Heart left ventricle (tissue), 16 donors: ENCODE measurements around the gene RESP18. TPM values are rescaled to one million over a fixed set of nuclear protein-coding genes. Genes with fewer than 3 reads are reported as not detected.
A peak's percentile ranks its signal among the peaks of the same experiment; 100 is the strongest.

ENCODE experiments used
- ATAC-seq, 4 donors: fragments of 200-7000 bp; cut with Tn5 transposase; one replicate each; pipeline ENCODE4 v1.9.1; 2020 to 2022; ENCODE audit warnings: moderate library complexity in 4 of 4, mild to moderate bottlenecking in 3 of 4, moderate number of reproducible peaks in 1 of 4
- DNase-seq, 5 donors: peaks; one replicate each; pipeline ENCODE4 v3.0.0-alpha.2; 2020
- H3K27ac ChIP-seq, 12 donors: fragments of 200-600 bp; sonication (generic) in 4 of 12; one replicate each; pipeline versions ENCODE4 v1.5.0 to v1.8.0; 2016 to 2022; ENCODE audit warnings: mild to moderate bottlenecking in 2 of 12
- H3K27me3 ChIP-seq, 9 donors: fragments of 200-600 bp; sonication (generic) in 2 of 9; one replicate each; pipeline versions ENCODE4 v1.5.1 to v1.8.0; 2016 to 2022; ENCODE audit warnings: mild to moderate bottlenecking in 3 of 9
- H3K36me3 ChIP-seq, 9 donors: fragments of 200-600 bp; sonication (generic) in 2 of 9; one replicate each; pipeline versions ENCODE4 v1.5.0 to v1.8.0; 2018 to 2022; ENCODE audit warnings: mild to moderate bottlenecking in 2 of 9
- H3K4me1 ChIP-seq, 12 donors: fragments of 200-600 bp; sonication (generic) in 4 of 12; one replicate each; pipeline versions ENCODE4 v1.5.0 to v1.8.0; 2016 to 2022; ENCODE audit warnings: mild to moderate bottlenecking in 3 of 12
- H3K4me3 ChIP-seq, 12 donors: fragments of 200-600 bp; sonication (generic) in 4 of 12; one replicate each; pipeline versions ENCODE4 v1.5.0 to v1.8.0; 2017 to 2022; ENCODE audit warnings: mild to moderate bottlenecking in 9 of 12, moderate library complexity in 4 of 12
- H3K9me3 ChIP-seq, 12 donors: fragments of 200-600 bp; sonication (generic) in 4 of 12; one replicate each; pipeline versions ENCODE4 v1.5.0 to v1.8.0; 2016 to 2022; ENCODE audit warnings: mild to moderate bottlenecking in 1 of 12
- CTCF ChIP-seq, 12 donors: fragments of 200-600 bp; sonication (generic) in 4 of 12; IDR thresholded peaks; one replicate each; pipeline versions ENCODE4 v1.5.0 to v1.8.0; 2018 to 2022; ENCODE audit warnings: antibody characterized with exemption in 12 of 12, mild to moderate bottlenecking in 5 of 12
- POLR2A ChIP-seq, 2 donors: fragments of 450-650 bp; IDR thresholded peaks; one replicate each; pipeline ENCODE4 v1.6.1; 2017; ENCODE audit warnings: antibody characterized with exemption in 2 of 2, mild to moderate bottlenecking in 2 of 2, moderate library complexity in 2 of 2
- WGBS, 4 donors: extraction: QIAGEN DNeasy Blood & Tissue Kit in 2 of 4; methylation state at CpG; one replicate each; pipeline versions ENCODE4 v1.1.5 to v1.1.7; 2013 to 2018; 5-methylcytosine and 5-hydroxymethylcytosine counted together
- intact Hi-C, 10 donors: fragments of 100-400 bp; cut with DNase I; formaldehyde crosslinking; loops; one replicate each; pipeline versions ENCODE4 v1.11.1 to v1.14.2; 2022
- polyA plus RNA-seq, 2 donors: library from polyadenylated mRNA; stranded (reverse); fragments of 200-250 nt; gene quantifications; one replicate each; pipeline ENCODE4 v1.2.3, GENCODE V29; 2013
- total RNA-seq, 9 donors: library from RNA; depleted of rRNA in 2 of 9; stranded (reverse); fragments of >200 nt in 2 of 9; fragmentation: NEBNext Ultra II Directional in 3 of 9; extraction: Animal tissue kit (Norgen Biotek cat#: 25700) in 3 of 9; gene quantifications; one replicate each; pipeline versions ENCODE4 v1.1.0 to v1.2.4, GENCODE V29; 2016 to 2023
- donor health status: ischemic (EF 13 %, LVEDD 7.1; RV severe dilation, severe dysfunction).
- donor health status: healthy with polysubstance abuse.
- donor health status: DM: no; HTN: yes; CAD: no.
- donor health status: DM: no; HTN: no; CAD: no.
- donor health status: ischemic (EF 25% LVEDD 6.9; RV normal size, moderate dysfunction).
- donor health status: ischemic (EF 25% LVEDD 5.7; RV mildly dilated, moderate dysfunction).
- donor health status: healthy.
- donor health status: DM: yes; HTN: yes; CAD: no.
- donor health status: ischemic (EF 35%, LVEDD 5.7; RV mildly dilated, moderate dysfunction).
- donor health status: nonischemic (EF 11% LVEDD 7.7; RV severe dilation, severe dysfunction).
- donor health status: DM: yes; HTN: yes; CAD: no.
- donor health status: PGD.
- donor health status: ischemic (EF 29% LVEDD 5.4; RV normal size, mild dysfunction).
- donor health status: nonischemic (EF 23%, LVEDD 6.1; RV moderate dilation, normal function).

Gene RESP18
- total and polyA plus RNA-seq, 11 donors, result not detected

- H3K36me3 ChIP-seq, result no peaks in the 10 kb centered on the region
- peaks cover 0 to 28% (median 11%) of the 10 kb centered on the region in 12 donors for H3K4me1 ChIP-seq
- DNase-seq (peak in 1 of 5 donors; percentile 60), ATAC-seq (peak in 1 of 4 donors; percentile 16)
- intact Hi-C loops, result no loop called here
- no peak overlapping the region for H3K27ac ChIP-seq
- WGBS, 4 donors, result 3 to 6% (median 4%) methylated on average over 39 to 66 of the region's 66 CpGs
- TF ChIP-seq CTCF (IDR thresholded peaks at IDR 0.05) (no peak), POLR2A (IDR thresholded peaks at IDR 0.05) (no peak)
- H3K9me3 ChIP-seq, result no peaks in the 10 kb centered on the region
- peak overlapping the region in 8 of 12 donors; percentile 20 to 43 (median 31) for H3K4me3 ChIP-seq
- H3K27me3 ChIP-seq, result peaks cover 14 to 51% (median 38%) of the 10 kb centered on the region in 9 donors
Observed at GRCh38 chr2:219358170-219359075, 25.9 kb upstream of the RESP18 start.

GRCh38 chr2:219356834-219357233, 24.3 kb upstream of the RESP18 start:
- DNase-seq (no peak), ATAC-seq (peak in 1 of 4 donors; percentile 45)
- Histone ChIP-seq H3K36me3 (no peaks in the 10 kb centered on the region), H3K27me3 (peaks cover 14 to 54% (median 38%) of the 10 kb centered on the region in 9 donors), H3K4me1 (peaks cover 0 to 18% (median 9%) of the 10 kb centered on the region in 12 donors), H3K4me3 (no peak overlapping the region), H3K9me3 (no peaks in the 10 kb centered on the region), H3K27ac (no peak overlapping the region)
- 63 to 76% (median 67%) methylated on average over 1 of the region's 1 CpG for WGBS, 4 donors
- intact Hi-C loops, result no loop called here
- TF ChIP-seq CTCF (IDR thresholded peaks at IDR 0.05) (no peak), POLR2A (IDR thresholded peaks at IDR 0.05) (no peak)

GRCh38 chr2:219354582-219354981, 22.0 kb upstream of the RESP18 start:
- Histone ChIP-seq H3K27me3 (peaks cover 14 to 59% (median 37%) of the 10 kb centered on the region in 9 donors), H3K9me3 (no peaks in the 10 kb centered on the region), H3K4me3 (no peak overlapping the region), H3K27ac (no peak overlapping the region), H3K4me1 (peaks cover 0 to 18% (median 9%) of the 10 kb centered on the region in 12 donors), H3K36me3 (no peaks in the 10 kb centered on the region)
- DNase-seq, result no peak
- TF ChIP-seq POLR2A (IDR thresholded peaks at IDR 0.05) (no peak), CTCF (IDR thresholded peaks at IDR 0.05) (no peak)
- WGBS, 4 donors, result 69 to 76% (median 73%) methylated on average over 4 of the region's 4 CpGs
- intact Hi-C loops, result no loop called here
- no peak for ATAC-seq

GRCh38 chr2:219353129-219353528, 20.6 kb upstream of the RESP18 start:
- H3K27me3 ChIP-seq, result peaks cover 6 to 60% (median 22%) of the 10 kb centered on the region in 9 donors
- no peaks in the 10 kb centered on the region for H3K36me3 ChIP-seq
- no peak overlapping the region for H3K27ac ChIP-seq
- peak in 1 of 5 donors; percentile 18 for DNase-seq
- intact Hi-C loops, result no loop called here
- peaks cover 0 to 10% (median 1%) of the 10 kb centered on the region in 12 donors for H3K4me1 ChIP-seq
- H3K9me3 ChIP-seq, result no peaks in the 10 kb centered on the region
- no peak for TF ChIP-seq POLR2A (IDR thresholded peaks at IDR 0.05)
- TF ChIP-seq CTCF (IDR thresholded peaks at IDR 0.05), result no peak
- 72 to 86% (median 79%) methylated on average over 5 of the region's 5 CpGs for WGBS, 4 donors
- H3K4me3 ChIP-seq, result no peak overlapping the region
- ATAC-seq, result no peak
